ENCODE results near the gene FYN.
A peak's percentile ranks its signal among the peaks of the same experiment; 100 is the strongest.
"Not testable (repeated sequence)": the region's sequence is repeated elsewhere in the genome, so short reads cannot be mapped to it uniquely, and the experiment has no call there.

FYN gene

GRCh38 chr6:111842271-111842822, 30.9 kb downstream of the FYN start:
- H3K4me3 ChIP-seq (ENCODE audit: low read depth, low read length), result no peak overlapping the region
- H3K9ac ChIP-seq (ENCODE audit: low read depth, low read length), result peak overlapping the region; percentile 46; the same call in 1 of the 2 replicates
- H3K9me3 ChIP-seq (ENCODE audit: control insufficient read depth, insufficient read depth, low read length), result no peaks in the 10 kb centered on the region
- no peak overlapping the region for H3K27ac ChIP-seq (ENCODE audit: low read depth, low read length)
- no peaks in the 10 kb centered on the region for H3K36me3 ChIP-seq (ENCODE audit: control insufficient read depth, insufficient read depth, low read length)
- H3K4me1 ChIP-seq (ENCODE audit: control insufficient read depth, insufficient read depth, low read length), result peaks cover 53% of the 10 kb centered on the region
- no peaks in the 10 kb centered on the region for H3K27me3 ChIP-seq (ENCODE audit: control insufficient read depth, insufficient read depth, low read length)

DNA sequence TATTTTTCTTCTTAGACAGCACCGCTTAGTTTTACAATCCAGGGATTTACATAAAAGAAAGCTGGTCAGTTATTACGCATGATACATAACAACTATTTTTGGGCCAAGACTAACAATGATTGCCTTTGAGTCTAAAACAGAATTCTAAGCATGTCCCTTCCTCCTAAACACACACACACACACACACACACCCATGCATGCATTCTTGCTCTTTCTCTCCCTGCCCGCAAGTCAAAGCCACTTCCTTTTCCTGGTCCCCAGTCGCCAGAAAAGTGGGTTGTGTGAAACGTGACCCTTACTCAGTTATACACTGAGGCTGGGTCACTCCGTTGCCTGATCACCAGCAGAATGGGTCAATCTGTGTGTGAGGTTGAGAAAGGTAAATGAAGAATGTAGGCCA, 31.4 kb downstream of the FYN start:
- no peak overlapping the region for H3K9ac ChIP-seq (ENCODE audit: low read depth, low read length)

DNA sequence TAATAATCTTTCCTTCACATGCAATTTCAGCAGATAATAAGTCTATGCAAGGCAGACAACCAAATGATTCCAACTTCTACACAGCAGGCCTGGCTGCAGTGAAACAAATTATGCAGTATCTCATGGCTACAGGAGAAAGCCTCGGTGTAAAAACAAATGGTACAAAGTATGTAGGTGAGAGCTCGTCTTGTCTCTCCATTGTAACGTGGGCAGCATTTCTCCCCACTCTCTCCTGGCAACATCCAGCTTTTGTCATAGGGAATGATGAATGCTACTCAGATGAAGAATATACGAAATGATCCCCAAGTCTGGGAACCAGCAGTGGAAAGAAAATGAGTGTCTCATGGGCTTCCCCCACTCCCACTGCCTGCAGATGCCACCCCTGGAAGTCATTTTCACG, 32.4 kb downstream of the FYN start:
- Histone ChIP-seq H3K9ac (ENCODE audit: low read depth, low read length) (no peak overlapping the region), H3K4me3 (ENCODE audit: low read depth, low read length) (no peak overlapping the region)

More for the DNA sequence above, 31.4 kb downstream of the FYN start:
- no peak overlapping the region for H3K4me3 ChIP-seq (ENCODE audit: low read depth, low read length)
- no peaks in the 10 kb centered on the region for H3K27me3 ChIP-seq (ENCODE audit: control insufficient read depth, insufficient read depth, low read length)
- H3K27ac ChIP-seq (ENCODE audit: low read depth, low read length), result no peak overlapping the region
- peaks cover 49% of the 10 kb centered on the region for H3K4me1 ChIP-seq (ENCODE audit: control insufficient read depth, insufficient read depth, low read length)
- no peaks in the 10 kb centered on the region for H3K9me3 ChIP-seq (ENCODE audit: control insufficient read depth, insufficient read depth, low read length)
- no peaks in the 10 kb centered on the region for H3K36me3 ChIP-seq (ENCODE audit: control insufficient read depth, insufficient read depth, low read length)

GRCh38 chr6:111838749-111839484, 34.3 kb downstream of the FYN start:
- Histone ChIP-seq H3K9me3 (ENCODE audit: control insufficient read depth, insufficient read depth, low read length) (no peaks in the 10 kb centered on the region), H3K4me3 (ENCODE audit: low read depth, low read length) (no peak overlapping the region), H3K36me3 (ENCODE audit: control insufficient read depth, insufficient read depth, low read length) (no peaks in the 10 kb centered on the region), H3K27ac (ENCODE audit: low read depth, low read length) (no peak overlapping the region), H3K9ac (ENCODE audit: low read depth, low read length) (no peak overlapping the region), H3K4me1 (ENCODE audit: control insufficient read depth, insufficient read depth, low read length) (peaks cover 24% of the 10 kb centered on the region; the same call in 1 of the 2 replicates), H3K27me3 (ENCODE audit: control insufficient read depth, insufficient read depth, low read length) (no peaks in the 10 kb centered on the region)

More for the DNA sequence above, 32.4 kb downstream of the FYN start:
- no peaks in the 10 kb centered on the region for H3K36me3 ChIP-seq (ENCODE audit: control insufficient read depth, insufficient read depth, low read length)
- H3K4me1 ChIP-seq (ENCODE audit: control insufficient read depth, insufficient read depth, low read length), result peaks cover 43% of the 10 kb centered on the region
- H3K9me3 ChIP-seq (ENCODE audit: control insufficient read depth, insufficient read depth, low read length), result no peaks in the 10 kb centered on the region
- no peaks in the 10 kb centered on the region for H3K27me3 ChIP-seq (ENCODE audit: control insufficient read depth, insufficient read depth, low read length)
- H3K27ac ChIP-seq (ENCODE audit: low read depth, low read length), result no peak overlapping the region

- Histone ChIP-seq H3K27ac (ENCODE audit: low read depth, low read length) (no peak overlapping the region), H3K27me3 (ENCODE audit: control insufficient read depth, insufficient read depth, low read length) (no peaks in the 10 kb centered on the region), H3K4me1 (ENCODE audit: control insufficient read depth, insufficient read depth, low read length) (peaks cover 15% of the 10 kb centered on the region; the same call in 1 of the 2 replicates), H3K9me3 (ENCODE audit: control insufficient read depth, insufficient read depth, low read length) (no peaks in the 10 kb centered on the region), H3K9ac (ENCODE audit: low read depth, low read length) (no peak overlapping the region), H3K36me3 (ENCODE audit: control insufficient read depth, insufficient read depth, low read length) (no peaks in the 10 kb centered on the region), H3K4me3 (ENCODE audit: low read depth, low read length) (no peak overlapping the region)
Observed at GRCh38 chr6:111837641-111838500, 35.4 kb downstream of the FYN start.

GRCh38 chr6:111837007-111837406, 36.2 kb downstream of the FYN start:
- H3K27me3 ChIP-seq (ENCODE audit: control insufficient read depth, insufficient read depth, low read length), result no peaks in the 10 kb centered on the region
- no peak overlapping the region for H3K4me3 ChIP-seq (ENCODE audit: low read depth, low read length)
- H3K9ac ChIP-seq (ENCODE audit: low read depth, low read length), result no peak overlapping the region
- peaks cover 6% of the 10 kb centered on the region; the same call in 1 of the 2 replicates for H3K4me1 ChIP-seq (ENCODE audit: control insufficient read depth, insufficient read depth, low read length)
- H3K9me3 ChIP-seq (ENCODE audit: control insufficient read depth, insufficient read depth, low read length), result no peaks in the 10 kb centered on the region
- no peaks in the 10 kb centered on the region for H3K36me3 ChIP-seq (ENCODE audit: control insufficient read depth, insufficient read depth, low read length)
- no peak overlapping the region for H3K27ac ChIP-seq (ENCODE audit: low read depth, low read length)

DNA sequence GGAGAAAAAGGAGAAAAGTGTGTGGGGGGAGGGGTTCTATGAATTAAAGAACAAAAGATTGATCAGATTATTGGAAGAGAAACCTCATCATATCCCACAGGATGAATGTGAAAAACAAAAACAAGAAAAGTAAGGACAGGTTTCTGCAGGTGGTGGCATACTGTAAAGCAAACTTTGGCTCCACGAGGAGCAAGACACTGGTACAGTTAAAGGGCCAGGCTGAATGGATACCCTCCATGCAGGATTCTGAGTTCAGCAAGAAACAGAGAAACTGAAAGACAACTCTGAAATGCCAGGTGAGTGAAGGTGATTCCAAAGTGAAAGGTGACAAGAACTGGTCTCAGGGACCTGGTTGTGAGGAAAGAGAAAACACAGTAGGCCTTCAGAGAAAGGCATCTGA, 37.4 kb downstream of the FYN start:
- Histone ChIP-seq H3K4me3 (ENCODE audit: low read depth, low read length) (no peak overlapping the region), H3K9ac (ENCODE audit: low read depth, low read length) (no peak overlapping the region), H3K27me3 (ENCODE audit: control insufficient read depth, insufficient read depth, low read length) (no peaks in the 10 kb centered on the region), H3K9me3 (ENCODE audit: control insufficient read depth, insufficient read depth, low read length) (no peaks in the 10 kb centered on the region), H3K36me3 (ENCODE audit: control insufficient read depth, insufficient read depth, low read length) (no peaks in the 10 kb centered on the region), H3K27ac (ENCODE audit: low read depth, low read length) (no peak overlapping the region), H3K4me1 (ENCODE audit: control insufficient read depth, insufficient read depth, low read length) (peaks cover 4% of the 10 kb centered on the region; the same call in 1 of the 2 replicates)

DNA sequence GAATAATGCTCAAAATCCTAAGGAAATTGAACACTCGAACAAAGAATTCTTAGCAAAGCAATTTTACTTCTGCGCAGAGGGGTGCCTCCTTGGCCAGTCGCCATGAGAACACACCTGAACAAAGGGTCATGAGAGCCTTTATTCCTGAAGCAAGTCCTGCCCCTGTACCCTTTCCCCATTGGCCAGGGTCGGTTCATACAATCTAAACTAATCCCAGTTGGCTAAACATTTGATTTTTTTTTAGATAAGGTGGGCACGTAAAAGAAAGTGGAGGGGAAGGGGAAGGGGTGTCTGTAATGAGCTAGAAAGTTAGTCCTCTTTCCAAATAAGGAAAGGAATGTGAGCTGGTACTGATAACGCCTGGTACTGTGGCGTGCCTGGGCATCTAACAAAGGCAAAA, 37.9 kb downstream of the FYN start:
- H3K27me3 ChIP-seq (ENCODE audit: control insufficient read depth, insufficient read depth, low read length); H3K27ac ChIP-seq (ENCODE audit: low read depth, low read length); H3K9ac ChIP-seq (ENCODE audit: low read depth, low read length); H3K36me3 ChIP-seq (ENCODE audit: control insufficient read depth, insufficient read depth, low read length); H3K9me3 ChIP-seq (ENCODE audit: control insufficient read depth, insufficient read depth, low read length); H3K4me3 ChIP-seq (ENCODE audit: low read depth, low read length); H3K4me1 ChIP-seq (ENCODE audit: control insufficient read depth, insufficient read depth, low read length): not testable (repeated sequence)

DNA sequence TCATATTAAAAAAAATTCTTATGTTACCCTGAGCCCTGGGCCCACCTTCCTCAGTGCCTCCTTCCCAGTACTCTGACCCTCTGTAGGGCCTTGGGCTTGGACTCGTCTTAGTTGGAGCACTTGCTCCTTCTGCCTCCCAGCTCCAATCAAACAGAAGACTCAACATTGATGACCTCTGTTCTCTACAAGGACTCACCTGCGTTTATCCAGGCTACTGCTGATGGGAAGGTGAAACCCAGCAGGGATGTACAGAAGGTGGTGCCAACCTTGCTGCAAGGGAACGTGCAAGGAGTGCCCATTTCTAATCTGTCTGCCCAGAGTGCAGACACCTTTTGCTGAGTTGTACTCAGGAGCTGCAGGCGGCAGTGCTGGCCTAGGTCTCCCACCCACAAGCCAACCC, 38.9 kb downstream of the FYN start:
- Histone ChIP-seq H3K4me3 (ENCODE audit: low read depth, low read length) (no peak overlapping the region), H3K36me3 (ENCODE audit: control insufficient read depth, insufficient read depth, low read length) (no peaks in the 10 kb centered on the region), H3K9me3 (ENCODE audit: control insufficient read depth, insufficient read depth, low read length) (no peaks in the 10 kb centered on the region), H3K27ac (ENCODE audit: low read depth, low read length) (no peak overlapping the region), H3K9ac (ENCODE audit: low read depth, low read length) (no peak overlapping the region), H3K4me1 (ENCODE audit: control insufficient read depth, insufficient read depth, low read length) (peaks cover 4% of the 10 kb centered on the region; the same call in 1 of the 2 replicates), H3K27me3 (ENCODE audit: control insufficient read depth, insufficient read depth, low read length) (no peaks in the 10 kb centered on the region)

DNA sequence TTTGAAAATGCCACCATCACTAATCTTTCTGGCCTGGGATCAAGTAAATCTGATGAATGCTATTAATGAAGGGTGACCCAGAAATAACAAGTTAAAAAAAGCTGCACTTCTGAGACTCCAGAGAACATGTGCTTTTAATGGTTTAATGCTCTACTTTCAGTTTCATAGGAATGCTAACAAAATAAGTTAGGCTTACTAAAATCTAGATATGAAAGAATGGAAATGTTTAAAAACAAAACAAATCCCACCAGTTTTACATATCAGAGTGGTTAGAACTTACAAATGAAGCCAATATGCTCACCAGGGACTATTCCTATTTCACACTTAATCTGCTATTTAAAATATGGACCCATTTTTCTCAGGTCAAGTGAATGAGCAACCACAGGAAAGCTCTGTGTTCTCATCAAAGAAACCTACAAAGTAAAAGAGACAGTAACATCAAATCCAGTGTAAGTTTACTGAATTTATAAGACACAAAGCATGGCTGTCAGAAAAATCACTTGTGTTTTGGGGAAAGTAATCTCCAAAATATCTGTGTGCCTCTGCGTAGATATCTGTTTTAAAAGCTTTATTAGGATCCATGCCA, 40.3 kb downstream of the FYN start:
- H3K9me3 ChIP-seq (ENCODE audit: control insufficient read depth, insufficient read depth, low read length), result no peaks in the 10 kb centered on the region
- peaks cover 3% of the 10 kb centered on the region; the same call in 1 of the 2 replicates for H3K36me3 ChIP-seq (ENCODE audit: control insufficient read depth, insufficient read depth, low read length)
- H3K27me3 ChIP-seq (ENCODE audit: control insufficient read depth, insufficient read depth, low read length), result no peaks in the 10 kb centered on the region
- H3K4me1 ChIP-seq (ENCODE audit: control insufficient read depth, insufficient read depth, low read length), result peaks cover 4% of the 10 kb centered on the region; the same call in 1 of the 2 replicates
- no peak overlapping the region for H3K4me3 ChIP-seq (ENCODE audit: low read depth, low read length)
- no peak overlapping the region for H3K9ac ChIP-seq (ENCODE audit: low read depth, low read length)
- no peak overlapping the region for H3K27ac ChIP-seq (ENCODE audit: low read depth, low read length)

All from HUES48 (cell line).